Measurements from ENCODE around the gene SLC47A1. TPM values are rescaled to one million over a fixed set of nuclear protein-coding genes. Genes with fewer than 3 reads are reported as not detected.

The SLC47A1 gene
- total and polyA plus RNA-seq, 2 of the 13 experiments (the other 11 are each of a cell fraction or from before 2014, with no cell fraction given) = 42.1 to 67.5 TPM

GRCh38 chr17:19538095-19539039 lies 4.7 kb downstream of the SLC47A1 start (continued):
- TF ChIP-seq PCBP2 (optimal IDR thresholded peaks at IDR 0.05; ENCODE audit: low read depth, low read length, poor library complexity, severe bottlenecking) (no peak), ELK4 (CRISPR knock-in tag; IDR thresholded peaks at IDR 0.05; ENCODE audit: borderline replicate concordance) (no peak), ASH2L (IDR thresholded peaks at IDR 0.05; ENCODE audit: insufficient read length, low read depth, low read length) (peak; percentile 82), GLMP (CRISPR knock-in tag; IDR thresholded peaks at IDR 0.05; ENCODE audit: borderline replicate concordance) (no peak), ZNF670 (CRISPR knock-in tag; IDR thresholded peaks at IDR 0.05; ENCODE audit: borderline replicate concordance) (peak; percentile 56; the same call in 1 of the 2 replicates), SP140L (CRISPR knock-in tag; IDR thresholded peaks at IDR 0.05; ENCODE audit: borderline replicate concordance) (no peak), ZFAT (CRISPR knock-in tag; conservative IDR thresholded peaks at IDR 0.05) (no peak), TRAFD1 (CRISPR knock-in tag; IDR thresholded peaks at IDR 0.05; ENCODE audit: borderline replicate concordance) (peak; percentile 78; the same call in 1 of the 2 replicates), HMGA1 (CRISPR knock-in tag; conservative IDR thresholded peaks at IDR 0.05) (no peak), ZNF274 (CRISPR knock-in tag; IDR thresholded peaks at IDR 0.05) (no peak), HMG20B (CRISPR knock-in tag; conservative IDR thresholded peaks at IDR 0.05) (peak; percentile 69; the same call in 1 of the 2 replicates), ZSCAN31 (CRISPR knock-in tag; IDR thresholded peaks at IDR 0.05; ENCODE audit: low read depth) (peak; percentile 58; the same call in 1 of the 2 replicates), ZNF44 (CRISPR knock-in tag; IDR thresholded peaks at IDR 0.05) (no peak), SIN3B (IDR thresholded peaks at IDR 0.05; ENCODE audit: low read length) (no peak), ZNF792 (CRISPR knock-in tag; IDR thresholded peaks at IDR 0.05) (peak; percentile 60; the same call in 1 of the 2 replicates), PAXIP1 (CRISPR knock-in tag; conservative IDR thresholded peaks at IDR 0.05) (peak; percentile 96), SNAPC5 (CRISPR knock-in tag; IDR thresholded peaks at IDR 0.05; ENCODE audit: borderline replicate concordance) (no peak), ZNF772 (CRISPR knock-in tag; IDR thresholded peaks at IDR 0.05) (peak; percentile 97), SMARCC2 (IDR thresholded peaks at IDR 0.05) (no peak), ZNF230 (CRISPR knock-in tag; IDR thresholded peaks at IDR 0.05) (peak; percentile 96)
